Measurements from ENCODE around the gene C2orf72.
"Not testable (repeated sequence)": the region's sequence is repeated elsewhere in the genome, so short reads cannot be mapped to it uniquely, and the experiment has no call there.

The C2orf72 gene

GRCh38 chr2:231018184-231018583, 19.1 kb upstream of the C2orf72 start:
- no peaks in the 10 kb centered on the region for H3K9me3 ChIP-seq (replicated peaks; ENCODE audit: insufficient read depth, low read length)
- no peak overlapping the region for H3K4me2 ChIP-seq (ENCODE audit: low read depth, low read length)
- no peak overlapping the region for H2AFZ ChIP-seq (ENCODE audit: low read length)
- H3K4me1 ChIP-seq (ENCODE audit: low read length), result no peaks in the 10 kb centered on the region
- TF ChIP-seq CTCF (IDR thresholded peaks at IDR 0.05; ENCODE audit: low read length), result no peak
- no peak for TF ChIP-seq EZH2 (optimal IDR thresholded peaks at IDR 0.05; ENCODE audit: low read depth, low read length)
- TF ChIP-seq EZH2phosphoT487 (IDR thresholded peaks at IDR 0.05; ENCODE audit: low read length), result no peak
- no peaks in the 10 kb centered on the region for H4K20me1 ChIP-seq (ENCODE audit: insufficient read depth, low read length)
- H3K79me2 ChIP-seq (ENCODE audit: low read length), result no peaks in the 10 kb centered on the region
- no peak overlapping the region for H3K4me3 ChIP-seq (ENCODE audit: low read length)
- no peak for DNase-seq
- H3K9ac ChIP-seq (ENCODE audit: low read length), result no peak overlapping the region
- no peaks in the 10 kb centered on the region for H3F3A ChIP-seq (ENCODE audit: insufficient read depth, low read length)
- H3K27me3 ChIP-seq (replicated peaks; ENCODE audit: insufficient read depth, low read length), result no peaks in the 10 kb centered on the region
- no peaks in the 10 kb centered on the region for H3K36me3 ChIP-seq (replicated peaks; ENCODE audit: insufficient read depth, low read length)
- H3K27ac ChIP-seq (ENCODE audit: low read length), result no peak overlapping the region
- no peaks in the 10 kb centered on the region for H3K9me2 ChIP-seq (replicated peaks; ENCODE audit: insufficient read depth, low read length)

- H3K27me3 ChIP-seq (replicated peaks; ENCODE audit: insufficient read depth, low read length); H3K4me3 ChIP-seq (ENCODE audit: low read length); H3F3A ChIP-seq (ENCODE audit: insufficient read depth, low read length); H3K4me2 ChIP-seq (ENCODE audit: low read depth, low read length); DNase-seq; H3K9me3 ChIP-seq (replicated peaks; ENCODE audit: insufficient read depth, low read length); H3K4me1 ChIP-seq (ENCODE audit: low read length); H2AFZ ChIP-seq (ENCODE audit: low read length); H3K9ac ChIP-seq (ENCODE audit: low read length); H3K27ac ChIP-seq (ENCODE audit: low read length); H3K36me3 ChIP-seq (replicated peaks; ENCODE audit: insufficient read depth, low read length); H4K20me1 ChIP-seq (ENCODE audit: insufficient read depth, low read length); H3K9me2 ChIP-seq (replicated peaks; ENCODE audit: insufficient read depth, low read length); H3K79me2 ChIP-seq (ENCODE audit: low read length): not testable (repeated sequence)
Observed at GRCh38 chr2:231025059-231025458, 12.3 kb upstream of the C2orf72 start.

- Histone ChIP-seq H3K4me2 (ENCODE audit: low read depth, low read length) (no peak overlapping the region), H3K9me2 (replicated peaks; ENCODE audit: insufficient read depth, low read length) (no peaks in the 10 kb centered on the region), H3K9ac (ENCODE audit: low read length) (no peak overlapping the region), H3K27me3 (replicated peaks; ENCODE audit: insufficient read depth, low read length) (no peaks in the 10 kb centered on the region), H3K79me2 (ENCODE audit: low read length) (no peaks in the 10 kb centered on the region), H3K4me1 (ENCODE audit: low read length) (no peaks in the 10 kb centered on the region), H3K9me3 (replicated peaks; ENCODE audit: insufficient read depth, low read length) (no peaks in the 10 kb centered on the region), H3K4me3 (ENCODE audit: low read length) (no peak overlapping the region), H3K36me3 (replicated peaks; ENCODE audit: insufficient read depth, low read length) (no peaks in the 10 kb centered on the region), H4K20me1 (ENCODE audit: insufficient read depth, low read length) (no peaks in the 10 kb centered on the region), H2AFZ (ENCODE audit: low read length) (no peak overlapping the region), H3K27ac (ENCODE audit: low read length) (no peak overlapping the region), H3F3A (ENCODE audit: insufficient read depth, low read length) (no peaks in the 10 kb centered on the region)
- TF ChIP-seq EZH2phosphoT487 (IDR thresholded peaks at IDR 0.05; ENCODE audit: low read length), result no peak
- no peak for TF ChIP-seq CTCF (IDR thresholded peaks at IDR 0.05; ENCODE audit: low read length)
- no peak for TF ChIP-seq EZH2 (optimal IDR thresholded peaks at IDR 0.05; ENCODE audit: low read depth, low read length)
- no peak for DNase-seq
Observed at GRCh38 chr2:231028889-231029288, 8.4 kb upstream of the C2orf72 start.

- Histone ChIP-seq H3K4me3 (ENCODE audit: low read length) (no peak overlapping the region), H3K9me3 (replicated peaks; ENCODE audit: insufficient read depth, low read length) (no peaks in the 10 kb centered on the region), H2AFZ (ENCODE audit: low read length) (no peak overlapping the region), H3K36me3 (replicated peaks; ENCODE audit: insufficient read depth, low read length) (no peaks in the 10 kb centered on the region), H3F3A (ENCODE audit: insufficient read depth, low read length) (no peaks in the 10 kb centered on the region), H4K20me1 (ENCODE audit: insufficient read depth, low read length) (no peaks in the 10 kb centered on the region), H3K27me3 (replicated peaks; ENCODE audit: insufficient read depth, low read length) (no peaks in the 10 kb centered on the region), H3K9me2 (replicated peaks; ENCODE audit: insufficient read depth, low read length) (no peaks in the 10 kb centered on the region), H3K27ac (ENCODE audit: low read length) (no peak overlapping the region), H3K9ac (ENCODE audit: low read length) (no peak overlapping the region), H3K4me1 (ENCODE audit: low read length) (no peaks in the 10 kb centered on the region), H3K79me2 (ENCODE audit: low read length) (no peaks in the 10 kb centered on the region), H3K4me2 (ENCODE audit: low read depth, low read length) (no peak overlapping the region)
- no peak for DNase-seq
- TF ChIP-seq CTCF (IDR thresholded peaks at IDR 0.05; ENCODE audit: low read length) (no peak), EZH2phosphoT487 (IDR thresholded peaks at IDR 0.05; ENCODE audit: low read length) (no peak), EZH2 (optimal IDR thresholded peaks at IDR 0.05; ENCODE audit: low read depth, low read length) (no peak)
Observed at GRCh38 chr2:231029563-231029962, 7.8 kb upstream of the C2orf72 start.
